Activated naive CD8-positive, alpha-beta T cell treated with anti-CD3 and anti-CD28 coated beads, Interleukin-2, amount 10 ng/mL, durations not matched to agents 7 days and 5 days (primary cell): ENCODE data around the gene TSPAN5. TPM values are rescaled to one million over a fixed set of nuclear protein-coding genes. Genes with fewer than 3 reads are reported as not detected.
"Not testable (repeated sequence)": the region's sequence is repeated elsewhere in the genome, so short reads cannot be mapped to it uniquely, and the experiment has no call there.

Experiments used
- ATAC-seq: fragments of 150-1000 bp; cut with Tn5 transposase; one replicate; pipeline ENCODE4 v1.10.0; 2021; ENCODE audit warnings: low read depth, moderate library complexity
- POLR2A ChIA-PET: fragments of 350-600 bp; sonication (Branson Sonifier 250); formaldehyde crosslinking; loops from one replicate; lab custom pipeline; 2021; ENCODE audit warnings: antibody characterized with exemption; lab: Charles Lee
- DNase-seq: peaks from one replicate; pipeline ENCODE4 v3.0.0; 2021
- H3K27ac Mint-ChIP-seq: one replicate; pipeline ENCODE4 v1.8.0; 2022; ENCODE audit warnings: mild to moderate bottlenecking, mixed read lengths
- H3K27me3 Mint-ChIP-seq: one replicate; pipeline ENCODE4 v1.8.0; 2022; ENCODE audit warnings: mild to moderate bottlenecking, moderate library complexity, mixed read lengths
- H3K36me3 Mint-ChIP-seq: one replicate; pipeline ENCODE4 v1.8.0; 2021; ENCODE audit warnings: mild to moderate bottlenecking, mixed read lengths
- H3K4me1 Mint-ChIP-seq: one replicate; pipeline ENCODE4 v1.8.0; 2021; ENCODE audit warnings: mixed read lengths
- H3K4me3 Mint-ChIP-seq: one replicate; pipeline ENCODE4 v1.8.0; 2022; ENCODE audit warnings: mild to moderate bottlenecking, moderate library complexity, mixed read lengths
- H3K9me3 Mint-ChIP-seq: one replicate; pipeline ENCODE4 v1.8.0; 2021; ENCODE audit warnings: mixed read lengths
- total RNA-seq, 2 experiments: library from RNA; stranded (reverse); gene quantifications; one replicate each; pipeline ENCODE4 v1.2.3, GENCODE V29; 2021

TSPAN5 gene
- 10 to 100 TPM; 19.8 to 21.4 TPM for total RNA-seq

GRCh38 chr4:98658287-98659105, at the start of gene TSPAN5:
Gene TSPAN5 (minus strand): TSS chr4:98658611.
- Mint-ChIP-seq H3K4me3 (peak within 1 kb of the TSS; percentile 94), H3K4me1 (peaks cover 67% of the 10 kb centered on the region), H3K36me3 (peaks cover 11% of the 10 kb centered on the region), H3K27me3 (no peaks in the 10 kb centered on the region), H3K9me3 (no peaks in the 10 kb centered on the region), H3K27ac (peak within 1 kb of the TSS; percentile 77)
- DNase-seq: peak; percentile 90
- POLR2A ChIA-PET: interaction anchor here (0.6 to 1.7 kb wide), 12 partner anchors 13 to 515 kb away, joined by 3 to 12 read pairs (median 4); partner anchors contain the start of genes EIF4E and STPG2
- peak; percentile 72 for ATAC-seq

DNA sequence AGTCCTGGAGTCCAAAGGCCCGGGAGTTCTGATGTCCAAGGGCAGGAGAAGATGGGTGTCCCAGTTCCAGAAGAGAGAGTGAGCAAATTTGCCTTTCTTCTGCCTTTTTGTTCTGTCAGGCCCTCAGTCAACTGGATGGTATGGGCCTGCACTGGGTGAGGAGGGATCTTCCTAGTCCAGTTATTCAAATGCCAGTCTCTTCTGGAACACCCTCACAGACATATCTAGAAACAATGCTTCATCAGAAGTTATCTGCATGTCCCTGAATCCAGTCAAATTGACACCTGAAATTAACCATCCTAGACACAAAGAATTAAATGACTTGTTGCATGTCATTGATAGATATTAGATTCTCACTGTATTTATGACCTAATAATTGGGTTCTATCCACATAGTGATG, 48.5 kb upstream of the TSPAN5 start:
- peaks cover 29% of the 10 kb centered on the region for H3K9me3 Mint-ChIP-seq
- peak overlapping the region; percentile 99 for H3K27ac Mint-ChIP-seq
- POLR2A ChIA-PET: no interaction called here
- peaks cover 23% of the 10 kb centered on the region for H3K4me1 Mint-ChIP-seq
- no peaks in the 10 kb centered on the region for H3K27me3 Mint-ChIP-seq
- peaks cover 59% of the 10 kb centered on the region for H3K36me3 Mint-ChIP-seq
- H3K4me3 Mint-ChIP-seq: peak overlapping the region; percentile 85
- ATAC-seq (no peak), DNase-seq (no peak)

- ATAC-seq (peak; percentile 95), DNase-seq (peak; percentile 52)
- H3K36me3 Mint-ChIP-seq: peaks cover 59% of the 10 kb centered on the region
- peaks cover 19% of the 10 kb centered on the region for H3K4me1 Mint-ChIP-seq
- peaks cover 31% of the 10 kb centered on the region for H3K9me3 Mint-ChIP-seq
- H3K4me3 Mint-ChIP-seq: peak overlapping the region; percentile 85
- H3K27me3 Mint-ChIP-seq: no peaks in the 10 kb centered on the region
- H3K27ac Mint-ChIP-seq: peak overlapping the region; percentile 99
- POLR2A ChIA-PET: interaction anchor here (0.5 to 0.6 kb wide), 2 partner anchors 18 to 223 kb away, joined by 3 to 4 read pairs; partner anchors contain the start of gene EIF4E
Observed at GRCh38 chr4:98706200-98706813, 47.9 kb upstream of the TSPAN5 start.

- peak overlapping the region; percentile 85 for H3K4me3 Mint-ChIP-seq
- not testable (repeated sequence) for DNase-seq, H3K27me3 Mint-ChIP-seq, ATAC-seq
- peak overlapping the region; percentile 99 for H3K27ac Mint-ChIP-seq
- H3K4me1 Mint-ChIP-seq: peaks cover 19% of the 10 kb centered on the region
- peaks cover 61% of the 10 kb centered on the region for H3K36me3 Mint-ChIP-seq
- POLR2A ChIA-PET: interaction anchor here (0.9 kb wide), 1 partner anchor 48 kb away, joined by 5 read pairs; no protein-coding TSS in a partner anchor
- peaks cover 30% of the 10 kb centered on the region for H3K9me3 Mint-ChIP-seq
Observed at GRCh38 chr4:98705586-98705985, 47.2 kb upstream of the TSPAN5 start.

- Mint-ChIP-seq H3K36me3 (peaks cover 43% of the 10 kb centered on the region), H3K9me3 (peaks cover 34% of the 10 kb centered on the region), H3K27me3 (no peaks in the 10 kb centered on the region), H3K4me1 (peaks cover 4% of the 10 kb centered on the region), H3K4me3 (no peak overlapping the region), H3K27ac (no peak overlapping the region)
- ATAC-seq (no peak), DNase-seq (no peak)
- POLR2A ChIA-PET: no interaction called here
Observed at GRCh38 chr4:98700656-98701055, 42.2 kb upstream of the TSPAN5 start.

- POLR2A ChIA-PET: no interaction called here
- no peak overlapping the region for H3K27ac Mint-ChIP-seq
Observed at GRCh38 chr4:98694076-98694475, 35.7 kb upstream of the TSPAN5 start.

DNA sequence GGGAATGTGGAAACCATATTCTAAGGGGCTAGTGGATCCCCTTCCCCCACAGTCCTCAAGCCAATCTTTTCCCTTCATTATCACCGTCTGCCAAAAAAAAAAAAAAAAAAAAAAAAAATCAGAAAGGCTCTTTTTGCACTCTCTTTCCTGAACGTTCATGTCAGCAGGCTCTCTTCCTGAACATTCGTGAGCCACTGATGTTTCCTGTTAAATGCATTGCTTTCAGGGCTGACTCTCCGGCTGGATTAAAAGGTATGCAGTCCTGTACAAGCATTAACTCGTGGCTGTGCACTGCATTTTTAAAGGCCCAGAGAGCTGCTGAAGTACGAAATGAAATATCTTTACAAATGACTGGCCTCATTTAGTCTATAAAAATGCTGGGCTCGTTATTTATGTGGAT, 34.0 kb upstream of the TSPAN5 start:
- Mint-ChIP-seq H3K9me3 (peaks cover 7% of the 10 kb centered on the region), H3K27ac (no peak overlapping the region), H3K36me3 (peaks cover 10% of the 10 kb centered on the region), H3K4me3 (no peak overlapping the region), H3K27me3 (no peaks in the 10 kb centered on the region), H3K4me1 (peaks cover 18% of the 10 kb centered on the region)
- ATAC-seq: no peak
- DNase-seq: no peak
- POLR2A ChIA-PET: no interaction called here

More at GRCh38 chr4:98694076-98694475, 35.7 kb upstream of the TSPAN5 start:
- peaks cover 8% of the 10 kb centered on the region for H3K4me1 Mint-ChIP-seq
- H3K4me3 Mint-ChIP-seq: no peak overlapping the region
- H3K27me3 Mint-ChIP-seq: no peaks in the 10 kb centered on the region
- no peak for DNase-seq
- ATAC-seq: no peak
- H3K9me3 Mint-ChIP-seq: peaks cover 18% of the 10 kb centered on the region
- peaks cover 16% of the 10 kb centered on the region for H3K36me3 Mint-ChIP-seq

DNA sequence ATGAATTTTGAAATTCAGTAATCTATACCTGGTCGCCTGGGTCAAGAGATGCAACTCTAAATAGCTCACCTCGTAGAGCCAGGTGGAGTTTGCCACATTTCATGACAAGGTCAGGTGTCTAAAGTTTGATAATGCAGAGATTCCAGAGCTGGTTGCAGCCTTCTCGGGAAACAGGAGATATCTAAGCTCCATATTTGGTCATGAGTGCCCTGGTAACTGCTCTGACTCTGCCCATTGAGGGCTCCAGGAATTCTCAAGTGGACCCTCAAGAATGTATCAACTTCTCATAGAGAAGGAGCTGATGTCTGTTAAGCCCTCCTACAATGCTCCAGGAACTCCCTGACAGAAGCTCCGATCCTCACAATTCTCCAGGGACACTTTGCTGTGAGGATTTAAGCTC, 33.2 kb upstream of the TSPAN5 start:
- no peaks in the 10 kb centered on the region for H3K27me3 Mint-ChIP-seq
- ATAC-seq: no peak
- H3K9me3 Mint-ChIP-seq: peaks cover 6% of the 10 kb centered on the region
- peaks cover 9% of the 10 kb centered on the region for H3K36me3 Mint-ChIP-seq
- peaks cover 18% of the 10 kb centered on the region for H3K4me1 Mint-ChIP-seq
- H3K4me3 Mint-ChIP-seq: no peak overlapping the region
- POLR2A ChIA-PET: no interaction called here
- DNase-seq: no peak
- H3K27ac Mint-ChIP-seq: no peak overlapping the region

DNA sequence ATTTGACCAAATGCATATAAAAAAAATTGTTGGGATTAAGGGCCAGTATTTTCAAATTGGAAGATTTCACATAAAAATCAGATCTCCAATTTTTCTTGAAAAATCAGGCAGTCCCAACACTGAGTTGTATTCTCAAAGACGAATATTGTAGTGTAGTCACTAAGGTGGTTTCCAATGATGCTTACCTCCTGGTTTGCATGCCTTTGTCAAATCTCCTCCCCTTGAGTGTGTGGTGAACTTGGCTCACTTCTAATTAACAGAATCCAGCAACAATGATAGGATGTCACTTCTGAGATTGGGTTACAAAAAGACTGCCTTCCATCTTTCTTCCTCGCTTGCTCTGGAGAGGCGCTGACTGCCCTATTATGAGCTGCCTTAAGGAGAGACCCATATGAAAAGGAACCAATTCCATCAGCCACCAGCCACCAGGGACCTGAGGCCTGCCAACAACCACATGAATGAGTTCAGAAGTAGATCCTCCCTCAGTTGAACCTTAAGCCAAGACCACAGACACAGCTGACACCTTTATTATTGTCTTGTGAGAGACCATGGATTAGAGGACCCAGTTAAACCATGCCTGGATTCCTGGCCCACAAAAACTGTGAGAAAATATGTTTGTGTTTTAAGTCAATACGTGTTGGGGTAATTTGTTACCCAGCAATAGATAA, 31.2 kb upstream of the TSPAN5 start:
- Mint-ChIP-seq H3K27me3 (no peaks in the 10 kb centered on the region), H3K4me3 (no peak overlapping the region), H3K9me3 (peaks cover 6% of the 10 kb centered on the region), H3K27ac (peak overlapping the region; percentile 54), H3K36me3 (peaks cover 9% of the 10 kb centered on the region), H3K4me1 (peaks cover 18% of the 10 kb centered on the region)
- POLR2A ChIA-PET: no interaction called here
- DNase-seq (no peak), ATAC-seq (no peak)

DNA sequence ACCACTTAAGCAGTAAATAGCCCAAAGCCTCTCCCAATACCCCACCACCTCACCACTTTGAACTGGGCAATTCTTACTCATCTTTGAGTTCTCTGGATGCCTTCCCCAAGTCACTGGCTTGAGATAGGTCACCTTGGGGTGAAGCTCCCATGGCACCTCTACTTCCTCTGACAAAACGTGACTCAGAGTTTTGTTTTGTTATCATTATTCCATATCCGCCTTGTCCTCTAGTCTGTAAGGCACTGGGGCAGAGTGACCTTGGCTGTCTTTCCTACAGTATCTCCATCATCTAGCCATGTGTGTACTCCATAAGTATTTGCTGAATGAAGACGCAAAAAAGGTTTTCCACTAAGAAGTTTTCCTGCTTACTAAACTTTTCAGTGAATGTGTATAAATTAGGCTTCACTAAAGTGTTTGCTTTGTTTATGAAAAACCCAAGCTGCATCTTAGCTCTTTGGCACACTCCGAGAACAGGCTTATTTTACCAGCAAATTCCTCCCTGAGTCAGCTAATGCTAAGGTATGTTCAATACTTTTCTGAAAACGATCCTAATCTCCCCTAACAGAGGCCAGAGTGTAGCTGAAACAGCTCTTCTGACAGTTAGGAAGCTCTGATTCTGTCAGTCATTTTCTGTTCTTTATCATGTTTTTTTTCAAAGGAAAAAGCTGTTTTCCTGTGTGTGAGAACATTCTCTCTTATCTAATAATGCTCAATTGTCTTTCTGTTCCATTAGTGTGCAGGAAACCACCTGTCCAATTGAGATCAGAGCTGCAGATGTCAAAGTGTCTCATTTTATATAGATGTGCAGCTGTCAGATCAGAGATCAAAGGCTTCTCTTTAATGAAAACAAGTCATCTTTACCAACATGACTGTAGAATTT, 30.2 kb upstream of the TSPAN5 start:
- H3K4me3 Mint-ChIP-seq: no peak overlapping the region
- peaks cover 6% of the 10 kb centered on the region for H3K9me3 Mint-ChIP-seq
- peak overlapping the region; percentile 46 for H3K27ac Mint-ChIP-seq
- POLR2A ChIA-PET: interaction anchor here (0.7 to 1.0 kb wide), 3 partner anchors 16 to 31 kb away, joined by 3 read pairs; no protein-coding TSS in a partner anchor
- no peak for DNase-seq
- H3K4me1 Mint-ChIP-seq: peaks cover 18% of the 10 kb centered on the region
- H3K27me3 Mint-ChIP-seq: no peaks in the 10 kb centered on the region
- H3K36me3 Mint-ChIP-seq: peaks cover 9% of the 10 kb centered on the region
- ATAC-seq: peak; percentile 57

DNA sequence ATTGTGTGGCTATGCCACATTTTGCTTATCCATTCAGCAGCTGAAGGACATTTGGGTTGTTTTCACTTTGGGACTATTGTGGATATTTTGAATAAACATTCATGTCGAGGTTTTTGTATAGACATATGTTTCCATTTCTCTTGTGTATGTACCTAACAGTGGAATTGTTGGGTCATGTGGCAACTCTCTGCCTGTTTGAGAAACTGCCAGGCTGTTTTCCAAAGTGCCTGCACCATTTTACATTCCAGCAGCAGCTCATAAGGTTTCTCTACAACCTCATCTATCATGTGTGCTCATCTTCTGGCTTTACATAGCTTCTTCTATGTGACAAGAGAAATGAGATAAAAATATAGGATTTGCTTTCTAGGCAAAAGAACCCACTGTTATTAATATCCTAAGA, 29.5 kb upstream of the TSPAN5 start:
- Mint-ChIP-seq H3K27ac (no peak overlapping the region), H3K4me3 (no peak overlapping the region), H3K4me1 (peaks cover 18% of the 10 kb centered on the region), H3K9me3 (peaks cover 6% of the 10 kb centered on the region), H3K27me3 (no peaks in the 10 kb centered on the region), H3K36me3 (peaks cover 9% of the 10 kb centered on the region)
- ATAC-seq (no peak), DNase-seq (no peak)
- POLR2A ChIA-PET: interaction anchor here (0.7 kb wide), 1 partner anchor 19 kb away, joined by 3 read pairs; no protein-coding TSS in a partner anchor

- Mint-ChIP-seq H3K9me3 (peaks cover 6% of the 10 kb centered on the region), H3K27me3 (no peaks in the 10 kb centered on the region), H3K36me3 (peaks cover 9% of the 10 kb centered on the region), H3K4me3 (no peak overlapping the region), H3K4me1 (peaks cover 18% of the 10 kb centered on the region), H3K27ac (no peak overlapping the region)
- POLR2A ChIA-PET: no interaction called here
- ATAC-seq (no peak), DNase-seq (no peak)
Observed at GRCh38 chr4:98686847-98687246, 28.4 kb upstream of the TSPAN5 start.
